ENCODE results near the gene CACNB1. TPM values are rescaled to one million over a fixed set of nuclear protein-coding genes. Genes with fewer than 3 reads are reported as not detected.

CACNB1 gene
- total RNA-seq, 1 experiment from 2014 or later, result 20.0 TPM

DNA sequence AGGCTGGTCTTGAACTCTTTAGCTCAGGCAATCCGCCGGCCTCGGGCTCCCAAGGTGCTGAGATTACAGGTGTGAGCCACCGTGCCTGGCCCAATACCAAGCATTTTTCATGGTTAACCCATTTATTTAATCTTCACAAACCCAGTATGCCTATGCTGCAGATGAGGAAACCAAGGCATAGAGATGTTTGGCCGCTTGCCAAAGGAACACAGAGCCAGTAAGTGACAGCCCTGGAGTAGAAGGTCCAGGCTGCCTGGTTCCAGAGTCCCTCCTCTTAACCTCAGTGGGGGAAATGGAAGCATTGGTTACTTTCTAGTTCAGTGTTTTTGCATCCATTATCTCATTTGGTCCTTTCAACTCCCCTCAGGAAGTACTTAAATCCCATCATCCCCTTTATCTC, 16.2 kb downstream of the CACNB1 start:
- Histone ChIP-seq H3K18ac (ENCODE audit: insufficient read length, low read depth, low read length) (no peak overlapping the region), H4K20me1 (ENCODE audit: control insufficient read depth, insufficient read depth, insufficient read length) (no peaks in the 10 kb centered on the region), H3K27me3 (ENCODE audit: insufficient read depth, low read length) (no peaks in the 10 kb centered on the region), H3K4ac (ENCODE audit: low read depth, low read length) (no peak overlapping the region), H3K23ac (ENCODE audit: insufficient read length, low read depth, low read length) (no peak overlapping the region), H2AFZ (ENCODE audit: low read length) (no peak overlapping the region), H3K9me3 (ENCODE audit: control insufficient read depth, low read depth, low read length) (no peaks in the 10 kb centered on the region), H4K91ac (ENCODE audit: insufficient read length, low read depth, low read length) (no peak overlapping the region), H2AK5ac (ENCODE audit: insufficient read length, low read length) (no peak overlapping the region), H3K79me1 (ENCODE audit: insufficient read depth, low read depth, low read length, poor library complexity, severe bottlenecking) (no peaks in the 10 kb centered on the region), H3K4me2 (ENCODE audit: insufficient read depth, insufficient read length, low read length) (no peak overlapping the region), H2BK5ac (ENCODE audit: insufficient read length, low read length) (no peak overlapping the region), H2BK20ac (ENCODE audit: low read depth, low read length, poor library complexity, severe bottlenecking) (no peak overlapping the region), H3K79me2 (ENCODE audit: insufficient read depth, low read length) (no peaks in the 10 kb centered on the region), H3K9ac (ENCODE audit: extremely low read depth, insufficient read length, low read length) (no peak overlapping the region), H2BK12ac (ENCODE audit: insufficient read length, low read depth, low read length) (no peak overlapping the region), H3K27ac (ENCODE audit: insufficient read length, low read depth, low read length) (no peak overlapping the region), H4K5ac (ENCODE audit: insufficient read length, low read depth, low read length) (no peak overlapping the region), H2BK15ac (ENCODE audit: low read depth, low read length) (no peak overlapping the region), H3K14ac (ENCODE audit: insufficient read depth, low read length) (no peak overlapping the region), H3T11ph (ENCODE audit: low read length) (no peak overlapping the region), H3K4me1 (ENCODE audit: insufficient read depth, low read length) (no peaks in the 10 kb centered on the region), H2BK120ac (ENCODE audit: low read depth, low read length, poor library complexity, severe bottlenecking) (no peak overlapping the region), H3K23me2 (ENCODE audit: insufficient read length, low read depth, low read length, poor library complexity, severe bottlenecking) (no peaks in the 10 kb centered on the region), H4K8ac (replicated peaks; ENCODE audit: insufficient read length, low read depth, low read length) (no peak overlapping the region), H3K56ac (ENCODE audit: insufficient read length, low read depth, low read length) (no peak overlapping the region)
- no CpG with 5 or more reads among the region's 5 CpGs for WGBS (ENCODE audit: extremely low coverage, insufficient read length, low lambda C conversion rate)
- H3K36me3 Mint-ChIP-seq (ENCODE audit: insufficient read depth in 1 of 3, low read depth in 3 of 3), result peaks cover 27 to 64% (median 39%) of the 10 kb centered on the region in 3 experiments
- no peak overlapping the region for H3K4me3 Mint-ChIP-seq
- no peaks in the 10 kb centered on the region for H3K27me3 Mint-ChIP-seq (ENCODE audit: low read depth)
- H3K9me3 Mint-ChIP-seq, result no peaks in the 10 kb centered on the region
- DNase-seq, result no peak
- TF ChIP-seq, protein P1, sequence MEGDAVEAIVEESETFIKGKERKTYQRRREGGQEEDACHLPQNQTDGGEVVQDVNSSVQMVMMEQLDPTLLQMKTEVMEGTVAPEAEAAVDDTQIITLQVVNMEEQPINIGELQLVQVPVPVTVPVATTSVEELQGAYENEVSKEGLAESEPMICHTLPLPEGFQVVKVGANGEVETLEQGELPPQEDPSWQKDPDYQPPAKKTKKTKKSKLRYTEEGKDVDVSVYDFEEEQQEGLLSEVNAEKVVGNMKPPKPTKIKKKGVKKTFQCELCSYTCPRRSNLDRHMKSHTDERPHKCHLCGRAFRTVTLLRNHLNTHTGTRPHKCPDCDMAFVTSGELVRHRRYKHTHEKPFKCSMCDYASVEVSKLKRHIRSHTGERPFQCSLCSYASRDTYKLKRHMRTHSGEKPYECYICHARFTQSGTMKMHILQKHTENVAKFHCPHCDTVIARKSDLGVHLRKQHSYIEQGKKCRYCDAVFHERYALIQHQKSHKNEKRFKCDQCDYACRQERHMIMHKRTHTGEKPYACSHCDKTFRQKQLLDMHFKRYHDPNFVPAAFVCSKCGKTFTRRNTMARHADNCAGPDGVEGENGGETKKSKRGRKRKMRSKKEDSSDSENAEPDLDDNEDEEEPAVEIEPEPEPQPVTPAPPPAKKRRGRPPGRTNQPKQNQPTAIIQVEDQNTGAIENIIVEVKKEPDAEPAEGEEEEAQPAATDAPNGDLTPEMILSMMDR (conservative IDR thresholded peaks at IDR 0.05), result no peak
- peaks cover 12 to 15% of the 10 kb centered on the region in 2 experiments for H3K4me1 Mint-ChIP-seq
- H3K27ac Mint-ChIP-seq, result no peak overlapping the region

Data from H9 (cell line).